Aorta (tissue), 5 donors: ENCODE data around the gene ACOX3. TPM values are rescaled to one million over a fixed set of nuclear protein-coding genes. Genes with fewer than 3 reads are reported as not detected.
"Not testable (repeated sequence)": the region's sequence is repeated elsewhere in the genome, so short reads cannot be mapped to it uniquely, and the experiment has no call there.

Experiments
- ATAC-seq: fragments of 200-7000 bp; cut with Tn5 transposase; one replicate; pipeline ENCODE4 v1.9.1; 2022; ENCODE audit warnings: moderate library complexity; ENCODE audit not compliant: low FRiP score
- DNase-seq, 2 donors: peaks; one replicate each; pipeline ENCODE4 v3.0.0-alpha.2; 2020
- H3K27ac ChIP-seq, 2 donors: one replicate each; pipeline ENCODE4 v1.5.1; 2013; ENCODE audit warnings: low read length in 2 of 2, mild to moderate bottlenecking in 2 of 2, moderate library complexity in 2 of 2, control low read depth in 1 of 2, inconsistent platforms in 1 of 2, low read depth in 1 of 2
- H3K27me3 ChIP-seq, 2 donors: one replicate each; pipeline ENCODE4 v1.6.1; 2013; ENCODE audit warnings: control low read depth in 1 of 2, low read length in 1 of 2, mild to moderate bottlenecking in 1 of 2, moderate library complexity in 1 of 2; ENCODE audit not compliant: insufficient read depth in 2 of 2, control insufficient read depth in 1 of 2
- H3K36me3 ChIP-seq, 2 donors: one replicate each; pipeline ENCODE4 v1.6.1; 2013; ENCODE audit warnings: control low read depth in 1 of 2, low read length in 1 of 2, mild to moderate bottlenecking in 1 of 2; ENCODE audit not compliant: insufficient read depth in 2 of 2, control insufficient read depth in 1 of 2
- H3K4me1 ChIP-seq, 2 donors: one replicate each; pipeline ENCODE4 v1.6.1; 2013; ENCODE audit warnings: low read length in 2 of 2, control low read depth in 1 of 2, mild to moderate bottlenecking in 1 of 2, moderate library complexity in 1 of 2; ENCODE audit not compliant: insufficient read depth in 2 of 2, control insufficient read depth in 1 of 2
- H3K4me3 ChIP-seq, 2 donors: one replicate each; pipeline ENCODE4 v1.5.1; 2013; ENCODE audit warnings: low read length in 2 of 2, control low read depth in 1 of 2, mild to moderate bottlenecking in 1 of 2
- H3K9me3 ChIP-seq: one replicate; pipeline ENCODE4 v1.6.1; 2013; ENCODE audit warnings: mild to moderate bottlenecking, low read length; ENCODE audit not compliant: control insufficient read depth
- WGBS, 2 donors: extraction: QIAGEN DNeasy Blood & Tissue Kit; methylation state at CpG; one replicate each; pipeline ENCODE4 v1.1.7; 2013; 5-methylcytosine and 5-hydroxymethylcytosine counted together
- intact Hi-C, 2 donors: fragments of 100-400 bp; cut with DNase I; formaldehyde crosslinking; loops; one replicate each; pipeline versions ENCODE4 v1.14.2 to v1.15.0; 2022
- polyA plus RNA-seq, 2 donors: library from polyadenylated mRNA; stranded (reverse); fragments of 200-250 nt; gene quantifications; one replicate each; pipeline ENCODE4 v1.2.3, GENCODE V29; 2013
- total RNA-seq, 2 donors: library from RNA; stranded (reverse); fragmentation: NEBNext Ultra II Directional; extraction: Animal tissue kit (Norgen Biotek cat#: 25700); gene quantifications; one replicate each; pipeline ENCODE4 v1.2.1, GENCODE V29; 2021
- donor health status: healthy with polysubstance abuse.
- donor health status: Bipolar disorder and iron deficiency.
- donor health status: DM: no; HTN: no; CAD: no.
- donor health status: DM: no; HTN: no; CAD: no.
- donor health status: DM: yes; HTN: yes; CAD: no.

Gene ACOX3
- total and polyA plus RNA-seq, 4 donors, result 26.3 to 43.7 (median 35.6) TPM

GRCh38 chr4:8345053-8345945 is 95.2 kb downstream of the ACOX3 start:
- H3K4me3 ChIP-seq, result no peak overlapping the region
- no peaks in the 10 kb centered on the region for H3K9me3 ChIP-seq
- no peak overlapping the region for H3K27ac ChIP-seq
- no peaks in the 10 kb centered on the region for H3K4me1 ChIP-seq
- no peaks in the 10 kb centered on the region for H3K36me3 ChIP-seq
- intact Hi-C loops, result no loop called here
- H3K27me3 ChIP-seq, result no peaks in the 10 kb centered on the region
- WGBS, 2 donors, result 97 to 98% methylated on average over 29 to 34 of the region's 34 CpGs
- DNase-seq (no peak), ATAC-seq (no peak)

GRCh38 chr4:8344377-8344776 is 96.1 kb downstream of the ACOX3 start:
- Histone ChIP-seq H3K4me3 (no peak overlapping the region), H3K36me3 (no peaks in the 10 kb centered on the region), H3K27me3 (no peaks in the 10 kb centered on the region), H3K27ac (no peak overlapping the region), H3K4me1 (no peaks in the 10 kb centered on the region), H3K9me3 (no peaks in the 10 kb centered on the region)
- ATAC-seq (no peak), DNase-seq (no peak)
- WGBS, 2 donors, result 7 to 17% methylated on average over 14 of the region's 14 CpGs
- intact Hi-C loops, result no loop called here

GRCh38 chr4:8343967-8344331 is 96.6 kb downstream of the ACOX3 start:
- H3K36me3 ChIP-seq, result no peaks in the 10 kb centered on the region
- no peak overlapping the region for H3K27ac ChIP-seq
- H3K4me3 ChIP-seq, result no peak overlapping the region
- no peaks in the 10 kb centered on the region for H3K9me3 ChIP-seq
- intact Hi-C loops, result no loop called here
- DNase-seq (no peak), ATAC-seq (no peak)
- no peaks in the 10 kb centered on the region for H3K27me3 ChIP-seq
- 86 to 88% methylated on average over 11 of the region's 11 CpGs for WGBS, 2 donors
- H3K4me1 ChIP-seq, result no peaks in the 10 kb centered on the region

DNA sequence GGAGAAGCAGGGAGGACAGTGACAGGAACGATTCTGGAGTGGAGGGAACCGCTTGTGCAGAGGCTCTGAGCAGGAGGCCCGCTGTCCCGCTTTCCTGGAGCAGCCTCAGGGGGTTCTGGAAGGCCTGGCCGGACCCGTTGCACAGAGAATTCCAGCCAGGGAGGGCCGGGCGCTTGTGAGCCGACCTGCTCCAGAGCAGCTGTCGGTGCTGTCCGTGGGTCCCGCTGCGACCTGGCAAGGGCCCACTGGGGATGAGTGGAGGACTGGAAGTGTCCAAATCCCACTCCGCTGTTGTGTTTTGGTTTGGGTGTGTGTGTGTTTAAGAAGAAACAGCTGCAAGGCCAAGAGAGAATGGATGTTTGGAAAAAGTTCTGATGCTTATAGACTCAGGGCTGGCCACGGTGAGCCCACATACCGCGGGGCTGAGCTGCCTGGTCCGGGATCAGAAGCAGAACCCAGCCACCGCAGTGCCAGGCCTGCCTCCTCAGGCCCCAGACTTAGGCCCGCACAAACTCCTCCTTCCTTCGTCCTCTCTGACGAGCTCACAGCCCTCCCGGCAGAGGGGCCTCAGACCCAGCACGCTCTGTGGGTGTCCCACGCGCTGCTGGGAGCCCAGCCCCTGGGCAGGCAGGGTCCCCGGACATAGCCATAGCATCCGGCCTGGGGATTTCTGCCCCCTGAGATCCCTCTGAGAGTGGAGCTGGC is 97.1 kb downstream of the ACOX3 start:
- H3K4me1 ChIP-seq, result no peaks in the 10 kb centered on the region
- no peak overlapping the region for H3K4me3 ChIP-seq
- H3K27ac ChIP-seq, result no peak overlapping the region
- 84 to 86% methylated on average over 28 of the region's 28 CpGs for WGBS, 2 donors
- ATAC-seq (no peak), DNase-seq (no peak)
- intact Hi-C loops, result no loop called here
- no peaks in the 10 kb centered on the region for H3K36me3 ChIP-seq
- no peaks in the 10 kb centered on the region for H3K27me3 ChIP-seq
- H3K9me3 ChIP-seq, result no peaks in the 10 kb centered on the region

GRCh38 chr4:8342651-8343261 is 97.8 kb downstream of the ACOX3 start:
- no peak overlapping the region for H3K4me3 ChIP-seq
- DNase-seq, result no peak
- no peaks in the 10 kb centered on the region for H3K27me3 ChIP-seq
- WGBS, 2 donors, result 90 to 91% methylated on average over 16 of the region's 16 CpGs
- intact Hi-C loops, result no loop called here
- no peak overlapping the region for H3K27ac ChIP-seq
- no peaks in the 10 kb centered on the region for H3K36me3 ChIP-seq
- no peak for ATAC-seq
- H3K4me1 ChIP-seq, result no peaks in the 10 kb centered on the region
- H3K9me3 ChIP-seq, result no peaks in the 10 kb centered on the region

DNA sequence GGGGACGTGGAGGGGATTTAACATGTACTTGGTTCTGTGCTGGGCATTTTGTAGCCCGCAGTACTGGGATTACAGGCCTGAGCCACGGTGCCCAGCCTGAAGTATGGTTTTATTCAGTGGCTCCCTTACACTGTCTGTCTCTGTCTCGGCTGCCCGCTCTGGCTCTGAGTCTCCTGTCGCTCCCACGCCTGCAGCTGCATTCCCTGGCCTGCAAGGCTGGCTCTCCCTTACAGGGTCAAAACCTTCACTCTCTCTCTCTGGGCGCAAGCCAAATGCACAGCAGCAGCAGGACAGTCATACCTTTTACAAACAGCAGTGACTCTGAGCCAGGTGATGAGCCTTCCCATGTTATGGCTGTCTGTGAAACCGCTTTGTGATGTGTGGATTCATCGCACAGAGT is 98.8 kb downstream of the ACOX3 start:
- no peak overlapping the region for H3K4me3 ChIP-seq
- H3K36me3 ChIP-seq, result no peaks in the 10 kb centered on the region
- no peak overlapping the region for H3K27ac ChIP-seq
- H3K9me3 ChIP-seq, result no peaks in the 10 kb centered on the region
- H3K27me3 ChIP-seq, result no peaks in the 10 kb centered on the region
- DNase-seq, result no peak
- no peaks in the 10 kb centered on the region for H3K4me1 ChIP-seq
- ATAC-seq, result no peak
- WGBS, 2 donors, result 45 to 46% methylated on average over 10 of the region's 10 CpGs
- intact Hi-C loops, result no loop called here

- 82 to 87% methylated on average over 7 of the region's 7 CpGs for WGBS, 2 donors
- H3K4me3 ChIP-seq, H3K27me3 ChIP-seq, H3K4me1 ChIP-seq, H3K9me3 ChIP-seq, H3K27ac ChIP-seq, intact Hi-C loops, H3K36me3 ChIP-seq, DNase-seq, ATAC-seq: not testable (repeated sequence)
Measured at GRCh38 chr4:8341281-8341680, 99.2 kb downstream of the ACOX3 start.

DNA sequence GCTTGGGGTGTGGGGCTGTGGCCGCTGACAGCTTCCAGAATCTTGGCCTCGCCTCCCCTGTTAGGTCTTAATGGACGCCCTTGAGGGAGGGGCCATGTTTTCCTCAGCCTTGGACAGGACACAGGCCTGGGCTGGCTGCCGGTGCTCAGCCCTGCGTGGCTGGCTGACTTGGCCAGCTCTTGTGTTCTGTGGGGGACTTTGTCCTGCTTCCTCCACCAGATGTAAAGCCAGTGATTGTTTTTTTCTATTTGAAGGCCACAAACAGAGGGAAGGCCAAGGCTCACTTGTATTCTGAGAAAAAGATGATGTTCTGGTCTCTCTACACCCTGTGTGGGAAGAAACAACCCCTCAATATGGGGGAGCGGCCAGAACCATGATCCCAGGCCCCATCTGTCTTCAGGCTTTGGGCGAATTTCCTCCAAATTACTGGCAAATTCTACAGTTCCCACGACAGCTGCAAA is 99.7 kb downstream of the ACOX3 start:
- ATAC-seq (peak; percentile 94), DNase-seq (peak in 1 of 2 donors; percentile 82)
- H3K36me3 ChIP-seq, result no peaks in the 10 kb centered on the region
- H3K27ac ChIP-seq, result no peak overlapping the region
- H3K27me3 ChIP-seq, result no peaks in the 10 kb centered on the region
- no peak overlapping the region for H3K4me3 ChIP-seq
- no peaks in the 10 kb centered on the region for H3K9me3 ChIP-seq
- WGBS, 2 donors, result 14 to 18% methylated on average over 8 of the region's 8 CpGs
- H3K4me1 ChIP-seq, result no peaks in the 10 kb centered on the region
- intact Hi-C loops, result no loop called here
